HG03066 (cell line): ENCODE data around the gene MED27.

Experiments used
- ATAC-seq: cut with Tn5 transposase; IDR thresholded peaks from one replicate; pipeline ENCODE4 v1.9.1; 2021; ENCODE audit warnings: low read depth; ENCODE audit not compliant: unreplicated experiment

MED27 gene

DNA sequence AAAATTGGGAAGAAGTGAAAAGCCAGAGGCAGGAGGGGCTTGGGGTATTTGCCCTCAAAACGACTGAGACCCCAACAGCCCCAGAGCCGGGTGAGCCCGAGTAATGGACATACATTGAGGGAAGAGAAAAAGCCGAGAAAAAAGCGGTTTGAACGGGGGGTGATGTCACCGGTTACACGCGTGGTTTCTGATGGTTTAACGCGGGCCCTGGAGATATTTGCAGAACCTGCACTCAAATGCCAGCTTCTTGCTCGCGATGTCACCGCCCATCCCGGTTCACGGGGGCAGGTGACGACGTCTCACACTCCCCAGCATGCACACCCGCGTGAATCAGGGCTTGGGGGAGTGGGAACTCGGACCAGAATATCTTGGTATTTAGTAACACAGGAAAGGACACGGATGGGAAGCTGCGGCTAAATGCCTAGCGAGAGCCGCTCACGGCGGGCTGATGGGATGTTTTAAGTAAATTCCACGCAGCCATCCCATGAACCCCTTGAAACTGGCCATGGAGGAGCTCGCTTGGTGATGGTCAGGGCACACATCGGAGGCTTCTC lies 237.8 kb downstream of the MED27 start:
- ATAC-seq = no peak

- no peak for ATAC-seq
Observed at GRCh38 chr9:131840751-131841702, 238.6 kb downstream of the MED27 start.

DNA sequence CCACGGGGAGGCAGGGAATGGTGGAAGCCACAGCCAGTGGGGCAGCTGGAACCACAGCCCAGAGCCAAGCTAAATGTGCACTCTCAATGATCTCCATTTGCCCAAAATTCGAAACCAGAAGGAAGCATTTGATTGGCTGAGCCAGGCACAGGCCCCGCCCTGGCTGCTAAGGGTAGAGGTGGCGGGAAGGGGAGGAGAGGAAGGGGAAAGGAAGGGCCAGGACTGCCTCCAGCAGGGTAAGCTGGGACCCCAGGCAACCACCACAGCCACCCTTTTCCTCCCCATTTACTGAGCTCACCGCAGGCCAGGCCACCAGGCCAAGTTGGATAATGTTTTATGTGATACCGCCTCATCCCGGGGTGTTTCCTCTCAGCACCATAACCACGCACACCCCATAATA lies 239.4 kb downstream of the MED27 start:
- no peak for ATAC-seq

DNA sequence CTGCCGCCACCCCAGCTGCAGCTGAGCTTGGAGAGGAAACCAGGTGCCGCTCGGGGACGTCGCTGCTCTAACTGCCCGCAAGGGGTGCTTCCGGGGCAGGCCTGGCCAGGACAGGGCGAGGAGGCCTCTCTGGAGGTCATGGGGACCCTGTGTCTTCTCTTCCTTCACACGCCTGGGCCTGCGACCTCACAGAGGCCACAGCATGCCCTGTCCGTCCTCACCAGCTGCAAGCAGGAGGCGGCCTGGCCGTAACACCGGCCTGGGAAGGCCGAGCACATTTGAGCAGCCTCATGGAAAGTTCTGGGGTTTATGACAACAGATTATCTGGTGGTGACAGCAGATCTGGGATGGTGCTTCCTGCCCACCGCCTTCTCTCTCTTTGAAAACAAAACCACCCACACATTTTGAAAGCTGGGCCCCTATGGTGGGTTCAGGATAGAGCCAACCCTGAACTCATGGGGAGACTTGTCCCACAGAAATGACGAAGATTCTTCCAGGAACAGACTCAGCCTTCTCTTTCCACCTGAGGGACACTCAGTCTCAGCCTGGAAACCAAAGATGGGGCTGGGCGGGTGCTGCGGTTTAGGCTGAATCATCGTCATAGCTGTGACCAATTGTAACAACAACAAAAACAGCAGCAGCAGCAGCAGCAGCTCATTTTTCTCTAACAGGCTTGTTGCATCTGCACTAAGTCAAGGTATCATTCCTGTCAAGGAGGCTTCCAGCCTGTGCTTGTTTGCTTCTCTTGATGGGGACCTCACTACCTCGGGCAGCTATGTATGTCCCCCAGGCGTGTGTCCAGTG lies 240.2 kb downstream of the MED27 start:
- no peak for ATAC-seq

DNA sequence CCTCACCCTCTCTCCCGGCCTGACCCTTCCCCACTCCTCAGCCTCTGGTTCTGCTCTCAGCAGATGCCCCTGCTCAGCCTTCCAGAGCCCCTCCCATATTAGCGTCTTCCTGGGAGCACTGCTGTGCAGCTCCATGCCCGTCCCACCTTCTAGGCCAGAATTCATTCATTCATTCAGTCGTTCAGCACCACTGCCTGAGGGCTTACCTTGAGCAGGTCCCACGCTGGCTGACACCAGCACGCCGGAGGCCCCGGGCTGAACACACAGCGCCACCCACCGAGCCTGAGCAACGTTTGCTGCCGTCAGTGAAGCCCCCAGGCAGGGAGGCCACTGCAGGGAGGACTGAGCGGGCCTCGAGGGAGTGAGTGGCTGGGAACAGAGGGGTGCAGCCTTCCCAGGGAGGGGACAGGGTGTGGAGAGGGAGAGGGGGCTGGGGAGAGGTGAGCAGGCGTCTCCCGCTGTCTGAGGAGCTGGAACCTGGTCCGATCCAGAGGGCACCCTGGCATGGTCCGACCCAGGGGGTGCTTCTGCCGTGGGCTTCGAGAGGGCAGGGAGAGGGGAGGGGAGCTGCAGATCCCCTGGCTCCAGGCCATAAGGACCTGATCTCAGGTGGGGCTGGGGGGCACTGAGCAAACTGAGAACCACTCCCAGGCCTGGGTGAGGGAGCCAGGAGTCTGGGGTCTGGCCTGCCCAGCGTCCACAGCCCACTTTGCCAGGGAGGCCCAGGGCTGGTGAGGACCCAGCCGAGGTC lies 241.0 kb downstream of the MED27 start:
- no peak for ATAC-seq

DNA sequence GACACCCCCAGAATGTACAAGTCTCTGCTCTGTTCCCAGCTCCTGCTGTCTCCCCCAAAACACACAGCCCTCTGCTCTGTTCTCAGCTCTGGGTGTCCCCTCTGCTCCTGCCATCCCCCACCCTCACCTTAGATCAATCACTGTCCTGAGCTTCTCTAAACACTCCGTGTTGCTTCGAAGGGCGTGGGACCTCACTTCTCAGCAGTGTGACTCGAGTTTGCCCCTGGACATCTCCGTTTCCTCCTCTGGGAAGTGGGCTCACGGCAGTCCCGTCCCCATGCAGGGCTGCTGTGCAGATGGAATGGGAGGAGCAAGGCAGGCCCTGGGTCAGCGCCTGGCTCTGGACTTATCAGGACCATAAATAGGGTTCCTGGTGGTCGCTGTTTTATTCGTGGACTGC lies 241.8 kb downstream of the MED27 start:
- ATAC-seq = no peak

DNA sequence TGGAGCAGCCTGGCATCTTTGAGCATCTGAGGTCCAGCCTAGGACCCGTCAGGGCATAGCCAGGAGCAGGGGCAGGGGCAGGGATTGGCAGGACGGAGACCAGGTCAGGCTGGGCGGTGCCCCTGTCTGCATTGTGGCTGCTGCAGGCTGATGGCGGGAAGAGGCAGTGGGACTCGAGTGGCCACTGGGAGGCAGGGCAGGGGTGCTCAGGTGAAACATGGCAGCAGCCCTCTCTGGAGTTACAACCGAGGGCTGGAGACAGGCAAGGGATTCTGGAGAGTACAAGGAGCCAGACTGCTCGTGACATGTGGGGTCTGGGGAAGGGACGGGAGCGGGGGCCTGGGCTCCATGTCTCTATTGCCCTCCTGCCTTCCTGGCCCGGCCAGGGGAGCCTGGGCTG lies 242.4 kb downstream of the MED27 start:
- ATAC-seq = no peak

DNA sequence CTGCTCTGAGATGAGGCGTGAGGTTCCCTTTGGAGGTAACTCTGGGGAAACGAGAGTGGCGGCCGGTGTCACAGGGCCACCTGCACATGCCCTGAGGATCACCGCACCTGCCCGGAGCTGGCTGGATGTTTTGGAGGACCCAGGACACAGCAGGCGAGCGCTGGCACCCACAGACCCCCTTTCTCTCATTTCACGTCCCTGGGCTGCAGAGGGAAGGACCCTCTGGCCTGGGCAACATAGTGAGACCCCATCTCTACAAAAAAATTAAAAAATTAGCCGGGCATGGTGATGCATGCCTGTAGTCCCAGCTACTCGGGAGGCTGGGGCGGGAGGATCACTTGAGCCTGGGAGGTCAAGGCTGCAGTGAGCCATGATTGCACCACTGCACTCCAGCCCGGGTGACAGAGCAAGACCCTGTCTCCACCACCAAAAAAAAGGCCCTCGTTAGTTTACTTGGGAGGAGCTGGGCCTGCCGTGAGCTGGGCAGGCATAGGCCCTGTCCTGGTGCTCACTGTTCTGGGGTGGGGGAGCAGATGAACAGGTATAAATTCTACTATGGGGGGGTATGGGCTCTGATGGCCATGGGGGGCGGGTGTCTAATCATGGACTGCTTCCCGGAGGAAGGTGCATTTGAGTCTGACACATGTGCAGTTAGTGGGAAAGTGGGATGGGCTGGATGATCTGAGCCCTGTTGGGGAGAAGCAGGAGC lies 242.9 kb downstream of the MED27 start:
- ATAC-seq = no peak

GRCh38 chr9:131836021-131836420 lies 243.6 kb downstream of the MED27 start:
- no peak for ATAC-seq

DNA sequence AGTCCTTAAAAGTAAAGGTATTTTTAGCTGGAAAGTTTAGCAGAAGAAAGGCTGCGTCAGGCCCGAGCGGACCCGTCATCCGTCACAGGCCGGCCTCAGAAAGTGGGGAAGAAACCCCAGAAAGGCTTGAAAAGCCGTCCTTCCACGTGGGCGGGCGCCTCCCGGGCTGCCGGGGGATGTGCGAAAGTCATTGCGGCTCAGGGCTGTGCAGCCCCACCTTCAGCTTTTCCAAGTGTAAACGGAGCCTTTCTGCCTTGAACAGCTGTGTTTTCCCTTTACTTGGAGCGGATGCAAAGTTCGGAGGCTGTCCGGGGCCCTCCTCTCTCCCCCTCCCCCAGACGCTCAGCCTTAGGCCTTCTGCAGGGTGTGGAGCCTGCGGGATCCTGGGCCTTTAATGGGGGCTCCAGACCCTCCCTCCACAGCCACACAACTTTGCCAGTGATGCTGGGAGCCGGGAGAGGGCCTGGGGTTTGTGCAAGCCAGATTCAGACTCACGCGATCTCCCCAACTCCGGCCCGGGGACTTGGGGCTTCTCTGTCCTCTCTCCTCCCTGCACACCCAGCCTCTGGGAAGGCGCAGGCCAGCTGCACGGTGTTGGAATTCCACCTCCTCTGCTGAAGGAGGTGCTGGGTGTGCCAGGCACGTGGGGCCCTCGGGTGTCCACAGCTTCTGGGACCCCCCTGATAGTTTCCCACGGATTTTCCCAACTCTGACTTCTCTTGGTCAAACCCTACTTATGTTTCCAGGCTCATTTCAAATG lies 244.3 kb downstream of the MED27 start:
- no peak for ATAC-seq

GRCh38 chr9:131834721-131835120 lies 244.9 kb downstream of the MED27 start:
- no peak for ATAC-seq

GRCh38 chr9:131833906-131834305 lies 245.8 kb downstream of the MED27 start:
- no peak for ATAC-seq

DNA sequence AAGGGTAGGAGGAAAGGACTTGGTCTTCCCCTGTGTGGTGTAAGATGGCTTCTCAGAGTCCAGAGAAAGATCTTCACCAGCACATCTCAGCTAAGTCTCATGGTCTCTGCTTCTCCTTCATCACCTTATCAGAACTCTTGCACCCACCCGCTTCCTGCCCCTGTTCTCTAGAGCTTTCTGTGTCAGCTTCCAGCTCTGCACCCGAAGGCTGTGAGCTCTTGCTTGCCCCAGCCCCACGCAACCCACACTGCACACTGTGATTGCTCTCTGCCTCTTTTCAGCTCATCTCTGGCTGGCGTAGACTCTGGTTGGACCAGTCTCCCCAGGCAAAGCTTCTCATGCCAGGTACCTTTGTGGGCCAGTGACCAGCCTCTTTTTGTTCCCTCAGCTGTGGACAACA lies 246.6 kb downstream of the MED27 start:
- no peak for ATAC-seq

DNA sequence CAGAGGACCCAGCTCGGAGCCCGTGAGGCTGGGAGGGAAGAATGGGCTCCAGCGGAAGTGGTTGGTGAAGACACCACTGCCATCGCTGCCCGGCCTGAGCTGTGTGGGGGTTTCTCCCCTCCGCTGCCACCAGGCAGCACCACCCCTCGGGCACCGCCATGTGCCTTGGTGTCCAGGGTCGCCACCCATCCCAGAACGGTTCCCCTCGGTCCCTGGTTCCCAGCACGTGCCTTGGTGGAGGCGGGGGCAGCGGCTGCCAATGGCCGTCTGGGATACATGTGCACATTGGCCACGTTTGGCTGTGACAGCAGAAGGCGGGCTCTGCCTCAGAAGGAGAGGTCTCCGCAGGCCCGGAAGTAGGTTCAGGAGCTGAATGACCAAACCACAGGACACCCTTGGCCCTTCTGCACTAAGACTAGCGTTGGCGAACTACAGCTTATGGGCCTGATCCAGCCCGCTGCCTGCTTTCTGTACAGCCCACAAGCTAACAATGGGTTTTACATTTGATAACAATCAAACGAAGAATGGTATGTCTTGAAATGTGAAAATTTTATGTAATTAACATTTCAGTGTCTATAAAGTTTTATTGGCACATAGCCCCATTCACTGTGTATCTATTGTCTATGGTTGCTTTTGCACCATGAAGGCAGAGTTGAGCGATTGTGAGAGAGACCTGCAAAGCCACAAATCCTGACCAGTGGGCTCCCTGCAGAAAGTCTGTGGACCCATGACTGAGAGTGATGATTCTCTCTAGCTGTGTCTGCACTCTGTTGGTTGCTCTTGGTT lies 248.1 kb downstream of the MED27 start:
- no peak for ATAC-seq

DNA sequence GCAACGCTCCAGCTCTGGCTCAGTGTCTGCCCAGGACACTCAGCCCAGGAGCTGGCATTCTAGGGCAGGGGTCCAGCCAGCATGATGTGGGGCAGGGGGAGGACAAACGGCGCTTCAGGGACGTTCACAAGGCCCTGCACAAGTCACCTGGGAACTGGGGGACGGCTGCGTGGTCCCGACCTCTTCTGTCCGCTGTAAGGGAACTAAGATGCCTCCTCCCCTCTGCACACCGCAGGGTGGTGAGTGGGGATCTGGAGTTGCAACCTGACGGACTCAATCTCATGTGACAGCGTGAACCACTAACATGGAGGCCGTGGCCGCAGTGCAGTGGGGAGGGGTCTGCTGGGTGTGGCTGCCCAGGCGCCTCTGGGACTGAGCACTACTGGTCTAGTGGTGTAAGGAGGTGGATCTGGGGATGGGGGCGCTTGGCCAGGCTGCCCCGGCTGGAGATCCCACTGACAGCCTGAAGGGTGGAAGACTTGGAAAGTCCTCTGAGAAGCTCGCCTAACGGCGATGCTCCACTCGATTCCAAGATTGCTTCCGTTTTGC lies 251.8 kb downstream of the MED27 start:
- ATAC-seq = no peak

DNA sequence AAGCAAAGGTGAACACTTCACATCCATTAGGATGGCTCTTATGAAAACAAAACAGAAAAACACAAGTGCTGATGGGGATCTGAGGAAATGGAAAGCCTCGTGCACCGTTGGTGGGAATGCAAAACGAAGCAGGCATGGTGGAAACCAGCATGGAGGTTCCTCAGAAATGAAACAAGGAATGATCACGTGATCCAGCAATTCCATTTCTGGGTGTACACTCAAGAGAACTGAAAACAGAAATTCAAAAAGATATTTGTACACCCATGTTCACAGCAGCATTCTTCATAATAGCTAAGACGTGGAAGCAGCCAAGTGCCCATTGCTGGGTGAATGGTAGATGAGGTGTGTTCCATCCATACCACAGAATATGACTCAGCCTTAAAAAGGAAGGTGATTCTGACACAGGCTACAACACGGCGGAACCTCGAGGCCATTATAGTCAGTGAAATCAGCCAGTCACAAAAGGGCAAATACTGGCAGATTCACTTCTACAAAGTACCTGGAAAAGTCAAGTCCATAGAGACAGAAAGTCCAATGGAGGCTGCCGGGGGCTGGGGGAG lies 252.6 kb downstream of the MED27 start:
- ATAC-seq = no peak

- no peak for ATAC-seq
Observed at GRCh38 chr9:131826053-131826452, 253.6 kb downstream of the MED27 start.

DNA sequence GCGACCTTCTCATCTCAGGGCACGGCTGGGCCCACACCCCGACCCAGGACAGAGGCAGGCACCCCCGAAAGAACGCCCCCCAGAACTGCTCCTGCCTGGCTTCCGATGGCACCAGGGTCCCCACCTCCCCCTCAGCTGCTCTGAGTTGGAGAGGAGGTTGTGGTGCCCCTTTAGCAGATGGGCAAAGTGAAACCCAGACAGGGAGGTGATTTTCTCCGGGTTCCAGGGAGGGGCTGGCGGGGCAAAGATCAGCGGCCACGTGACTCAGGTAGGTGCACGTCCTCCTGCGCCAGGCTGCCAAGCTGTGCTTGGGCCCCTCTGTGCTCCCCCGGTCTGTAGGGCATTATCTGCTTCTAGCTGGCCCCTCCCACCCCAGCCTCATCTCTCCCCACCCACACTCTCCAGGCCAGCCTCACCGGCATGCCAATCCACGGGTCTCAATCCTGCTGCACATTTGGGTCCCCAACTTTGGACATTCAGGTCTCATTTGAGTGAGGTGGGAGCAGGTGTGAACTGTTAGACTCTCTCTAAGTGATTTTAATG lies 254.6 kb downstream of the MED27 start:
- no peak for ATAC-seq
